Endothelial cell of umbilical vein (primary cell): Measurements from ENCODE around the gene ZNF766. TPM values are rescaled to one million over a fixed set of nuclear protein-coding genes. Genes with fewer than 3 reads are reported as not detected.
"Not testable (repeated sequence)": the region's sequence is repeated elsewhere in the genome, so short reads cannot be mapped to it uniquely, and the experiment has no call there.

Experiments used
- BruUV-seq: library from RNA; stranded (reverse); fragments of 400-500 nt; replicated peaks from 2 replicates; lab custom pipeline; 2021; lab: Mats Ljungman, UMichigan
- CTCF ChIA-PET: fragments of 300-600, 350-600 bp; sonication (Branson Sonifier 250); formaldehyde crosslinking; loops from one replicate; lab custom pipeline; 2021; ENCODE audit warnings: antibody characterized with exemption, inconsistent platforms; lab: Charles Lee
- POLR2A ChIA-PET: fragments of 300-600, 350-600 bp; sonication (Branson Sonifier 250); formaldehyde crosslinking; loops from one replicate; lab custom pipeline; 2021; ENCODE audit warnings: antibody characterized with exemption, inconsistent platforms; lab: Charles Lee
- DNase-seq: peaks from one replicate; pipeline ENCODE4 v3.0.0-alpha.2; 2011; ENCODE audit warnings: low read depth, low spot score
- FAIRE-seq: peaks from 2 replicates; lab custom pipeline; 2011; peaks lifted over from hg19 to GRCh38; lab: Jason Lieb, UNC
- H2AFZ ChIP-seq: 2 replicates; pipeline ENCODE4 v1.6.0; 2012; ENCODE audit warnings: low read depth, low read length, control low read depth, inconsistent platforms
- H3K27ac ChIP-seq: 2 replicates; pipeline ENCODE4 v1.5.1; 2011; ENCODE audit warnings: low read depth, mild to moderate bottlenecking, control low read depth, low read length, moderate library complexity; ENCODE audit not compliant: insufficient read depth
- H3K27me3 ChIP-seq, 2 experiments: 2 replicates each; pipeline versions ENCODE4 v1.6.0 to v1.6.1; 2011; ENCODE audit warnings: low read length in 2 of 2, mixed read lengths in 1 of 2; ENCODE audit not compliant: control insufficient read depth in 2 of 2, insufficient read depth in 2 of 2
- H3K36me3 ChIP-seq, 2 experiments: 2 replicates in 1 of 2; 3 replicates in 1 of 2; pipeline ENCODE4 v1.5.1; 2011; ENCODE audit warnings: low read length in 2 of 2, mild to moderate bottlenecking in 1 of 2, moderate library complexity in 1 of 2; ENCODE audit not compliant: control insufficient read depth in 2 of 2, insufficient read depth in 2 of 2; ENCODE audit errors: extremely low read depth in 1 of 2
- H3K4me1 ChIP-seq: 3 replicates; pipeline ENCODE4 v1.5.1; 2011; ENCODE audit warnings: mild to moderate bottlenecking, low read length; ENCODE audit not compliant: control insufficient read depth, insufficient read depth; ENCODE audit errors: extremely low read depth
- H3K4me2 ChIP-seq: 2 replicates; pipeline ENCODE4 v1.6.1; 2011; ENCODE audit warnings: low read length, control low read depth, mixed read lengths; ENCODE audit not compliant: insufficient read depth
- H3K4me3 ChIP-seq, 3 experiments: fragments of 200-600 bp in 1 of 3; sonication (generic), shearing (Covaris generic) in 1 of 3; replicated peaks in 1 of 3; 2 replicates each; pipeline ENCODE4 v1.5.1; 2011 to 2016; ENCODE audit warnings: control low read depth in 3 of 3, low read length in 3 of 3, mild to moderate bottlenecking in 2 of 3, inconsistent platforms in 1 of 3, low read depth in 1 of 3, moderate library complexity in 1 of 3; ENCODE audit not compliant: insufficient read depth in 1 of 3
- H3K79me2 ChIP-seq: 2 replicates; pipeline ENCODE4 v1.6.0; 2012; ENCODE audit warnings: low read length, inconsistent platforms; ENCODE audit not compliant: control insufficient read depth, insufficient read depth
- H3K9ac ChIP-seq: replicated peaks from 2 replicates; pipeline ENCODE3; 2011; ENCODE audit warnings: low read length, control low read depth; ENCODE audit not compliant: insufficient read depth; ENCODE audit errors: extremely low read depth
- H3K9me1 ChIP-seq: replicated peaks from 3 replicates; pipeline ENCODE4 v1.6.0; 2011; ENCODE audit warnings: mild to moderate bottlenecking, low read length; ENCODE audit not compliant: control insufficient read depth, insufficient read depth; ENCODE audit errors: extremely low read depth
- H3K9me3 ChIP-seq: replicated peaks from 2 replicates; pipeline ENCODE4 v1.5.1; 2012; ENCODE audit warnings: low read length, inconsistent platforms; ENCODE audit not compliant: control insufficient read depth, insufficient read depth
- H4K20me1 ChIP-seq: replicated peaks from 2 replicates; pipeline ENCODE3; 2011; ENCODE audit warnings: mild to moderate bottlenecking, low read length; ENCODE audit not compliant: control insufficient read depth, insufficient read depth; ENCODE audit errors: extremely low read depth
- EZH2 ChIP-seq: IDR thresholded peaks from 2 replicates; pipeline ENCODE4 v1.6.1; 2012; ENCODE audit warnings: borderline replicate concordance, low read depth, mild to moderate bottlenecking, moderate library complexity, low read length, inconsistent platforms; ENCODE audit not compliant: severe bottlenecking
- FOS ChIP-seq: IDR thresholded peaks from 2 replicates; pipeline ENCODE4 v1.6.1; 2011; ENCODE audit warnings: mild to moderate bottlenecking, low read length, moderate library complexity, borderline replicate concordance; ENCODE audit not compliant: insufficient read depth
- GATA2 ChIP-seq: IDR thresholded peaks from 2 replicates; pipeline ENCODE4 v1.7.0; 2011; ENCODE audit warnings: low read depth, mild to moderate bottlenecking, moderate library complexity, mixed read lengths, low read length; ENCODE audit not compliant: insufficient read length, insufficient read depth
- JUN ChIP-seq: IDR thresholded peaks from 2 replicates; pipeline ENCODE4 v1.6.1; 2011; ENCODE audit warnings: borderline replicate concordance, low read depth; ENCODE audit not compliant: insufficient read length, insufficient read depth
- MYC ChIP-seq: IDR thresholded peaks from one replicate; pipeline ENCODE4 v1.6.1; 2011; ENCODE audit warnings: mild to moderate bottlenecking, low read depth, low read length
- POLR2A ChIP-seq: IDR thresholded peaks from 2 replicates; pipeline ENCODE4 v1.6.1; 2012; ENCODE audit warnings: low read depth, mild to moderate bottlenecking, control low read depth, low read length
- POLR2AphosphoS5 ChIP-seq: IDR thresholded peaks from 2 replicates; pipeline ENCODE4 v1.6.1; 2012; ENCODE audit warnings: low read depth, mild to moderate bottlenecking, control low read depth, low read length, moderate library complexity; ENCODE audit not compliant: insufficient read depth
- dilution Hi-C: fragments of 300-500 bp; cut with MboI; formaldehyde crosslinking; loops from one replicate; pipeline ENCODE4 v1.15.0; 2019; ENCODE audit warnings: low sequenced_read_pairs; ENCODE audit not compliant: extremely low pct_ligation_motif_present
- intact Hi-C: fragments of 100-400 bp; cut with micrococcal nuclease; formaldehyde crosslinking; loops from one replicate; pipeline ENCODE4 v1.10.0; 2022
- polyA plus RNA-seq, 4 experiments: library from polyadenylated mRNA; depleted of rRNA in 3 of 4; stranded (reverse) in 3 of 4; unstranded in 1 of 4; fragments of >200 nt; gene quantifications; 2 replicates each; pipeline versions ENCODE4 v1.2.1 to v1.2.3, GENCODE V29; 2011 to 2012; ENCODE audit warnings: missing spikeins in 1 of 4
- total RNA-seq: library from RNA; stranded (reverse); gene quantifications from 2 replicates; pipeline ENCODE4 v1.2.3, GENCODE V29; 2021
- TF ChIP-seq, protein P1 (sequence below): IDR thresholded peaks from 2 replicates; pipeline ENCODE4 v1.6.1; 2011; ENCODE audit not compliant: insufficient read depth, insufficient read length
- TF ChIP-seq, protein P2 (sequence below), 2 donors: IDR thresholded peaks; 1 replicate in 1 of 2; 2 replicates in 1 of 2; pipeline ENCODE4 v1.5.1; 2011; ENCODE audit warnings: low read length in 2 of 2, mild to moderate bottlenecking in 2 of 2, moderate library complexity in 2 of 2, control low read depth in 1 of 2, inconsistent platforms in 1 of 2, low read depth in 1 of 2; ENCODE audit not compliant: insufficient read depth in 1 of 2; ENCODE audit errors: extremely low read depth in 1 of 2

ZNF766 gene
- total and polyA plus RNA-seq, 2 donors (not counting 3 experiments of a cell fraction or from before 2014, with no cell fraction given) = 2.9 to 8.9 TPM

DNA sequence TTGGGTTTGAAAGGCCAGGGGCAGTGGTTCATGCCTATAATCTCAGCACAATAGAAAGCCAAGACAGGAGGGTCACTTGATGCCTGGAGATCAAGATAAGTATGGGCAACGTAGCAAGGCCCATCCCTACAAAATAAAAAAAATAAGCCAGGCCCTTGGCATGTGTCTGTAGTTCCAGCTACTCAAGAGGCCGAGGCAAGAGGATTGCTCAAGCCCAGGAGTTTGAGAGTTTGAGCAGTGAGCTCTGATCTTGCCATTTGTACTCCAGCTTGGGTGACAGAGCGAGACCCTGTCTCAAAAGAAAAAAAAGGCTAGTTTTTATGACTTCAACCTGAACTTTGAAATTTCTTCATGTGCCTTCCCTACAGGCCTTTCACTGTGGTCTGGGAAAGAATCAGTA lies 22.4 kb downstream of the ZNF766 start:
- H3K79me2 ChIP-seq = no peaks in the 10 kb centered on the region
- intact Hi-C loops (no loop called here), dilution Hi-C loops (no loop called here)
- BruUV-seq = no TSS peak
- no peaks in the 10 kb centered on the region for H4K20me1 ChIP-seq
- TF ChIP-seq GATA2 (no peak), FOS (no peak), POLR2AphosphoS5 (no peak), EZH2 (no peak), POLR2A (no peak), JUN (no peak), MYC (no peak)
- TF ChIP-seq, protein P1, sequence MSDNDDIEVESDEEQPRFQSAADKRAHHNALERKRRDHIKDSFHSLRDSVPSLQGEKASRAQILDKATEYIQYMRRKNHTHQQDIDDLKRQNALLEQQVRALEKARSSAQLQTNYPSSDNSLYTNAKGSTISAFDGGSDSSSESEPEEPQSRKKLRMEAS = no peak
- TF ChIP-seq, protein P2, sequence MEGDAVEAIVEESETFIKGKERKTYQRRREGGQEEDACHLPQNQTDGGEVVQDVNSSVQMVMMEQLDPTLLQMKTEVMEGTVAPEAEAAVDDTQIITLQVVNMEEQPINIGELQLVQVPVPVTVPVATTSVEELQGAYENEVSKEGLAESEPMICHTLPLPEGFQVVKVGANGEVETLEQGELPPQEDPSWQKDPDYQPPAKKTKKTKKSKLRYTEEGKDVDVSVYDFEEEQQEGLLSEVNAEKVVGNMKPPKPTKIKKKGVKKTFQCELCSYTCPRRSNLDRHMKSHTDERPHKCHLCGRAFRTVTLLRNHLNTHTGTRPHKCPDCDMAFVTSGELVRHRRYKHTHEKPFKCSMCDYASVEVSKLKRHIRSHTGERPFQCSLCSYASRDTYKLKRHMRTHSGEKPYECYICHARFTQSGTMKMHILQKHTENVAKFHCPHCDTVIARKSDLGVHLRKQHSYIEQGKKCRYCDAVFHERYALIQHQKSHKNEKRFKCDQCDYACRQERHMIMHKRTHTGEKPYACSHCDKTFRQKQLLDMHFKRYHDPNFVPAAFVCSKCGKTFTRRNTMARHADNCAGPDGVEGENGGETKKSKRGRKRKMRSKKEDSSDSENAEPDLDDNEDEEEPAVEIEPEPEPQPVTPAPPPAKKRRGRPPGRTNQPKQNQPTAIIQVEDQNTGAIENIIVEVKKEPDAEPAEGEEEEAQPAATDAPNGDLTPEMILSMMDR (IDR thresholded peaks at IDR 0.05; ENCODE audit: extremely low read depth in 1 of 2, insufficient read depth in 1 of 2, low read depth in 1 of 2, low read length in 2 of 2) = no peak
- DNase-seq = no peak
- CTCF ChIA-PET = no interaction called here
- H3K4me1 ChIP-seq = peaks cover 4% of the 10 kb centered on the region
- H3K4me2 ChIP-seq = no peak overlapping the region
- no peaks in the 10 kb centered on the region for H3K27me3 ChIP-seq
- no peak overlapping the region for H3K9ac ChIP-seq
- no peak for FAIRE-seq
- H3K4me3 ChIP-seq = no peak overlapping the region
- POLR2A ChIA-PET = no interaction called here
- no peak overlapping the region for H3K27ac ChIP-seq
- H2AFZ ChIP-seq = no peak overlapping the region
- H3K36me3 ChIP-seq = peaks cover 3 to 8% of the 10 kb centered on the region in 2 experiments
- no peaks in the 10 kb centered on the region for H3K9me3 ChIP-seq
- no peaks in the 10 kb centered on the region for H3K9me1 ChIP-seq

DNA sequence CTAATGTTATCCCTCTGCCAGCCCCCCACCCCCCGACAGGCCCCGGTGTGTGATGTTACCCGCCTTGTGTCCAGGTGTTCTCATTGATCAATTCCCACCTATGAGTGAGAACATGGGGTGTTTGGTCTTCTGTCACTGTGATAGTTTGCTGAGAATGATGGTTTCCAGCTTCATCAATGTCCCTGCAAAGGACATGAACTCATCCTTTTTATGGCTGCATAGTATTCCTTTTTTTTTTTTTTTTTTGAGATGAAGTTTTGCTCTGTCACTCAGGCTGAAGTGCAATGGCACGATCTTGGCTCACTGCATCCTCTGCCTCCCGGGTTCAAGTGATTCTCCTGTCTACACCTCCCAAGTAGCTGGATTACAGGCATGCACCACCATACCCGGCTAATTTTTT lies 23.6 kb downstream of the ZNF766 start:
- H3K9ac ChIP-seq, H3K79me2 ChIP-seq, H3K4me1 ChIP-seq, H4K20me1 ChIP-seq, H3K36me3 ChIP-seq, dilution Hi-C loops, H3K4me2 ChIP-seq, intact Hi-C loops, FAIRE-seq, H3K4me3 ChIP-seq, H3K27ac ChIP-seq, DNase-seq, POLR2A ChIA-PET, CTCF ChIA-PET, BruUV-seq, H3K27me3 ChIP-seq, H3K9me3 ChIP-seq, H2AFZ ChIP-seq, H3K9me1 ChIP-seq: not testable (repeated sequence)
